ENCODE data around the gene EEF1AKMT4. TPM values are rescaled to one million over a fixed set of nuclear protein-coding genes. Genes with fewer than 3 reads are reported as not detected.

Gene EEF1AKMT4
- polyA plus RNA-seq, 2 of the 4 experiments (the other 2 are of a cell fraction) = 9.8 to 12.7 TPM

- no peak for FAIRE-seq
- no peak overlapping the region for H3K4me3 ChIP-seq
- TF ChIP-seq RCOR1 (IDR thresholded peaks at IDR 0.05; ENCODE audit: low read depth, low read length) (no peak), HOXA7 (CRISPR knock-in tag; IDR thresholded peaks at IDR 0.05) (no peak), ZFP36 (IDR thresholded peaks at IDR 0.05; ENCODE audit: borderline replicate concordance, partially characterized antibody) (no peak), RARB (CRISPR knock-in tag; IDR thresholded peaks at IDR 0.05) (no peak), CHD4 (IDR thresholded peaks at IDR 0.05; ENCODE audit: borderline replicate concordance) (no peak), MAFK (IDR thresholded peaks at IDR 0.05; ENCODE audit: partially characterized antibody) (no peak), HEYL (CRISPR knock-in tag; IDR thresholded peaks at IDR 0.05) (no peak), BHLHE40 (IDR thresholded peaks at IDR 0.05; ENCODE audit: low read depth, low read length) (no peak), HES2 (IDR thresholded peaks at IDR 0.05) (no peak), KDM5A (IDR thresholded peaks at IDR 0.05) (no peak)
- no peak for DNase-seq (ENCODE audit: low read depth in 1 of 2, low spot score in 1 of 2)
- WGBS (ENCODE audit: missing lambda C conversion rate) = 57% methylated on average over 3 of the region's 3 CpGs
- CTCF ChIA-PET = interaction anchor here (0.6 kb wide), 1 partner anchor 1061 kb away, joined by 3 read pairs; no protein-coding TSS in a partner anchor
- POLR2A ChIA-PET = no interaction called here
- peaks cover 7% of the 10 kb centered on the region; the same call in 2 of the 3 replicates for H3K4me1 ChIP-seq
- no peaks in the 10 kb centered on the region for H3K9me3 ChIP-seq
- ATAC-seq = no peak
- H3K4me2 ChIP-seq = no peak overlapping the region
- no peak overlapping the region for H3K27ac ChIP-seq
These were observed 46.3 kb downstream of the EEF1AKMT4 start for GRCh38 chr3:184295771-184296170.

- Histone ChIP-seq H3K9me3 (no peaks in the 10 kb centered on the region), H3K27ac (no peak overlapping the region), H3K4me3 (no peak overlapping the region), H3K4me2 (no peak overlapping the region), H3K4me1 (peaks cover 9% of the 10 kb centered on the region; the same call in 2 of the 3 replicates)
- TF ChIP-seq EP300 (IDR thresholded peaks at IDR 0.05) (no peak), ZFP36 (IDR thresholded peaks at IDR 0.05; ENCODE audit: borderline replicate concordance, partially characterized antibody) (no peak), ELK1 (IDR thresholded peaks at IDR 0.05; ENCODE audit: low read depth, low read length) (no peak), CHD4 (IDR thresholded peaks at IDR 0.05; ENCODE audit: borderline replicate concordance) (no peak), FOXS1 (CRISPR knock-in tag; IDR thresholded peaks at IDR 0.05) (no peak), RARB (CRISPR knock-in tag; IDR thresholded peaks at IDR 0.05) (no peak), MYC (IDR thresholded peaks at IDR 0.05; ENCODE audit: borderline replicate concordance, low read length) (no peak), REST (IDR thresholded peaks at IDR 0.05) (no peak)
- ChIA-PET POLR2A (no interaction called here), CTCF (interaction anchor here (0.6 kb wide), 1 partner anchor 1060 kb away, joined by 3 read pairs; no protein-coding TSS in a partner anchor)
- FAIRE-seq (no peak), DNase-seq (ENCODE audit: low read depth in 1 of 2, low spot score in 1 of 2) (no peak), ATAC-seq (no peak)
- 83% methylated on average over 6 of the region's 7 CpGs for WGBS (ENCODE audit: missing lambda C conversion rate)
These were observed 47.1 kb downstream of the EEF1AKMT4 start for GRCh38 chr3:184296616-184297015.

GRCh38 chr3:184298759-184299487, 49.5 kb downstream of the EEF1AKMT4 start, which contains the start of gene PSMD2:
PSMD2 (plus strand) TSS chr3:184299241; CDS start chr3:184299267, 26 bp downstream.
- DNase-seq (ENCODE audit: low read depth in 1 of 2, low spot score in 1 of 2) = peak; percentile 82 to 92
- POLR2A ChIA-PET = no interaction called here
- H3K9me3 ChIP-seq = no peaks in the 10 kb centered on the region
- H3K4me3 ChIP-seq = peak within 1 kb of the TSS; percentile 83
- H3K27ac ChIP-seq = peak within 1 kb of the TSS; percentile 89 to 94
- no peak for FAIRE-seq
- CTCF ChIA-PET = interaction anchor here (1.0 to 1.9 kb wide), 2 partner anchors 9 to 55 kb away, joined by 3 to 11 read pairs; no protein-coding TSS in a partner anchor
- WGBS (ENCODE audit: missing lambda C conversion rate) = 0% methylated on average over 14 of the region's 78 CpGs
- peaks cover 9% of the 10 kb centered on the region; the same call in 2 of the 3 replicates for H3K4me1 ChIP-seq
- H3K4me2 ChIP-seq = peak within 1 kb of the TSS; percentile 96
- peak; percentile 95 to 99 for ATAC-seq
- TF ChIP-seq KDM1A (IDR thresholded peaks at IDR 0.05; ENCODE audit: low read depth) (no peak), RFX5 (IDR thresholded peaks at IDR 0.05) (no peak), ATOH8 (CRISPR knock-in tag; IDR thresholded peaks at IDR 0.05; ENCODE audit: low read depth) (no peak), PBX3 (IDR thresholded peaks at IDR 0.05) (no peak), FOSB (CRISPR knock-in tag; IDR thresholded peaks at IDR 0.05) (no peak), CHD2 (IDR thresholded peaks at IDR 0.05; ENCODE audit: low read length, partially characterized antibody) (peak; percentile 81), FOXS1 (CRISPR knock-in tag; IDR thresholded peaks at IDR 0.05) (no peak), USF2 (IDR thresholded peaks at IDR 0.05) (no peak), HEYL (CRISPR knock-in tag; IDR thresholded peaks at IDR 0.05) (no peak), MAX (IDR thresholded peaks at IDR 0.05) (peak; percentile 45; the same call in 1 of the 2 replicates), TP53 (CRISPR knock-in tag; IDR thresholded peaks at IDR 0.05) (no peak)
